ENCODE results near the gene C1QBP.

GRCh38 chr17:5488752-5489151, 49.8 kb upstream of the C1QBP start:
- TF ChIP-seq CTCF (IDR thresholded peaks at IDR 0.05; ENCODE audit: low read depth, low read length, missing input control) (no peak), TAF1 (conservative IDR thresholded peaks at IDR 0.05) (no peak), EGR1 (IDR thresholded peaks at IDR 0.05; ENCODE audit: low read depth in 2 of 2) (no peak), JUND (IDR thresholded peaks at IDR 0.05) (no peak), HNF4G (IDR thresholded peaks at IDR 0.05) (no peak)
